Activated CD4-positive, alpha-beta T cell treated with anti-CD3 and anti-CD28 coated beads, Interleukin-2, amount 50 U/mL, for 24 hours (primary cell): Measurements from ENCODE around the gene GAB4.
"Not testable (repeated sequence)": the region's sequence is repeated elsewhere in the genome, so short reads cannot be mapped to it uniquely, and the experiment has no call there.

Source experiments
- DNase-seq, 2 donors: peaks; one replicate each; pipeline ENCODE4 v3.0.0-alpha.2; 2020; ENCODE audit warnings: low read depth in 1 of 2, low spot score in 1 of 2

GAB4 gene

DNA sequence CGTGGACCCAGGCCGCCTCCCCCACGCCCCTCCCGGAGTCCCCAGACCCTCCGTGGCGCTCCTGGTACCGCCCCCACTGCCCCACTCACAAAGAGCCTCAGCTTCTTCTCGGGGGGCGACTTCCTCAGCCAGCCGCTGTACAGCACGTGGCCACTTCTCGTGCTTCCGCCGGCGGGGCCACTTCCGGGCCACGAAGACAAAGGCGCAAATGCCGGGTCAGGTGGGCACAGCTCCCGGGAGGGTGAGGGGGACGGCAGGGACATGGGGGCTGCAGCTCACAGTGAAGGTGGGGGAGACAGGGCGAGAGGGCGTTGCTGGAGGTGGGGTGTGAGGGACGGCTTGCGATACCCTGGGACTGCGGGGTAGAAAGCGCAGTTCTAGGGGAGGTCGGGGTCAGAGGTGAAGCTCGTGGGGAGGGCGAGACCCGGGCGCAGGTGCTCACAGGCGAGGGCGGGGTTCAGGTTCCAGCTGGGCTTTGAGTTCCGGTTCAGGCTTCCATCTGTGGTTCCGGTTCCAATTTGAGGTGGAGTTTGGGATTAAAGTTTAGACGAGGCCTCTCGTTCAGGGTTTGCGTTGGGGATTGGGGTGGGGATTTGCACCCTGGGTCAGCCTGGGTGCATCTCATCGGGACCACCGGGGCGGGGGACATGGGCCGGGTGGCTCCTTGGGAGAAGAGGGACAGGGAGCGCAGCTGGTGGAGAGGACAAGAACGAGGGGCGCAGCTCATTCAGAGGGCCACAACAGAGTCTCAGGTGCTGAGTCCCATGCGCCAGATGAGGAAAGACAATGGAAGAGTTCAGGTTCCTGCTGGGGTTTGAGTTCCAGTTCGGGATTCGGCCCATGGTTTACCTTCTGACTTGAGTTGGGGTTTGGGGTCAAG is at the start of gene GAB4:
Gene GAB4 (minus strand): TSS at position 371 of the 880 bp plus-strand sequence. CDS start 108 bp downstream, at position 263.
- DNase-seq = no peak

- DNase-seq = no peak
Observed at GRCh38 chr22:17056807-17057206, 48.8 kb upstream of the GAB4 start.

- no peak for DNase-seq
Observed at GRCh38 chr22:17056058-17056457, 48.0 kb upstream of the GAB4 start.

GRCh38 chr22:17047656-17048055 is 39.6 kb upstream of the GAB4 start:
- DNase-seq = no peak

GRCh38 chr22:17046566-17047348 is 38.7 kb upstream of the GAB4 start:
- DNase-seq = no peak

GRCh38 chr22:17043521-17043920 is 35.5 kb upstream of the GAB4 start:
- no peak for DNase-seq

DNA sequence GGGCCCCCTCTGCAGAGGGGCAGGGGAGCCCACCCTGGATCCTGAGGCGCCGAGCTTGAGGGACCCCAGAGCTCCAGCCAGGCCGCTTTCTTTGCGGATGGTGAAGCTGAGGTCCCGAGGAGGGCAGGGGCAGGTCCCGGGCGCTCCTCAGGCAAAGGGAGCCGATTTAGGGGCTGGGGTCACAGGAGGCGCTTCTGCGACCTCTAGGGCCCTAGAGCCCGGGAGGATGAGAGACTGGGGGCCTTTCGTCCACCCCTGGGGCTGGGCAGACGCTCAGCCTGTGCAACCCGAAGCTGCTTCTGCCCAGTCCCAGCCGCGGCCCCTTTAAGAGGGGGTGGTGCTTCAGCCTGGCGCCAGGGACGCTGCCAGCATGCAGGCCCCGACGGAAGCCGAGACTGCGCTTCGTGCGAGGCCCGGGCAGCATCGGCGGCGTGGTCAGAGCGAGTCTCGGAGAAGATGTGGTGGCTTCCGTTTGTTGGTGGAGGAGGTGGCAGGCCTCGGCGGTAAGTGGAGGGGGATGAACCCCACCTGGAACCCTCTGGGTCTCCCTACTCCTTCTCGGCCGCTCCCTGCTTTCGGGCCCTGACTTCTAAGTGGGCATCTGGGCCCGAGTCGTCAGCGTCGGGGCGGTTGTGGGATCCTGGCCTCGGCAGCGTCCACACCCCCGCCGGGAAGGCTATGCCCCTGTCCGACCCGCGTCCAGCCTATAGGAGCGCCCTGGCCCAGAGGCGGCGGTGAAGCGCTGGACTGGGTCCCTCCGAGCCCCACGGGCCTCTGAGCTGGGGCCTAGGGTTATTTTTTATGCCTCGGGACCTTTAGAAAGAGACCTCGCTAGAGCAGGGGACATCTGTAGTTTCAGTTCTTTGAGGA is 29.1 kb upstream of the GAB4 start:
- DNase-seq = not testable (repeated sequence)

- not testable (repeated sequence) for DNase-seq
Observed at GRCh38 chr22:17035976-17036841, 28.2 kb upstream of the GAB4 start.

DNA sequence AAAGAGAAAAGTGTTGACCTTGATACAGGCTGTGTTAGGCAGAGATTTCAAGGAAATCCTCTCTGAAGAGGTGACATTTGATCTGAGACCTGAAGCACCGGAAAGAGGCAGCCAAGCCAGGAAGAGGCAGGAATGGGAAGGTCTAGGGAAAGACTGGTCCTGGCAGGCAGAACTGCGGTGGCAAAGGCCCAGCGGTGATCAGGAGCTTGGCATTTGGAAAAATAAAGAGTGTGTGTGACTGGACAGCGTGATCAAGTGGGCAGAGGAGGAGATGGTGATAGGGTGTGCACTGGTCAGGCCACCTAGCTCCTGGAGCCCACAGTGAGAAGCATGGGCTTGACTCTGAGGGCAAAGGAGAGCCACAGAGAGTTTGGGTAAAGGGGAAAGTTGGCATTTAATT is 27.2 kb upstream of the GAB4 start:
- no peak for DNase-seq

GRCh38 chr22:17034532-17034931 is 26.5 kb upstream of the GAB4 start:
- DNase-seq = not testable (repeated sequence)

DNA sequence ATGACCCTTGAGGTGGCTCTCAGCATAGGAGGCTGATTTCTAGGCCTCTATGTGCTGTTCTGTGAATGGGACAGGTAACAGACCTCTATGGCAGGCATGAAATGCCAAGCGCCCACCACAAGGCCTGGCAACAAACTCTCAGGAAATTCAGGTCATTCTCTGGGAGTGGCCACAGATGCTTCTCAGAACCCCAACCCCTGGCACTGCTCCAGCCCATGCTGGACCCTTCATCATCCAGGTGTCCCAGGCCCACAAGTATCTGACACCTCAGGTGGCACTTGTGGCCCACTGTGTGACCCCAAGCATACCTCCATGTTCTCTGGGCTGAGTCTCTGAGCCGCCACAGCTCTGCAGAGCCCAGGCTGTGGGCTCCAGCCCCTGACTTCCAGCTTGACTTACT is 24.3 kb upstream of the GAB4 start:
- DNase-seq = not testable (repeated sequence)

- DNase-seq = not testable (repeated sequence)
Observed at GRCh38 chr22:17024380-17024779, 16.4 kb upstream of the GAB4 start.

DNA sequence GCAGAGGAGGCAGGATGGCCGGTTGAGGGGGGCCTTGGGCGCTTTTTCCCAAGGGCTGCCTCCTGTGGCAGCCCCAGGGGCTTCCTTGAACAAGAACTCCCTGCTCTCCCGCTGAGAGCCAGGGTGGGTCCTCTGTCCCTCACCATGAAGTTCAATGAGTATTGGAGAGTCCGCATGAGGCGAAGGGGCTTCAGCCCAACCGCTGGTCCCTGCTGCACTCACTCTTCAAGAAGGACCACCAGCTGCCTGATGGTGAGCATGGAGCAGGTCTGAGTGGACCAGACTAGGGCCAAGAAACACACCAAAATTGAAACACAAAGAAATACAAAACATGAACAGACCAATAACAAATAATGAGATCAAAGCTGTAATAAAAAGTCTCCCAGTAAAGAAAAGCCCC is 7.5 kb upstream of the GAB4 start:
- DNase-seq = not testable (repeated sequence)

GRCh38 chr22:17014101-17014440 is 6.0 kb upstream of the GAB4 start:
- DNase-seq = not testable (repeated sequence)

DNA sequence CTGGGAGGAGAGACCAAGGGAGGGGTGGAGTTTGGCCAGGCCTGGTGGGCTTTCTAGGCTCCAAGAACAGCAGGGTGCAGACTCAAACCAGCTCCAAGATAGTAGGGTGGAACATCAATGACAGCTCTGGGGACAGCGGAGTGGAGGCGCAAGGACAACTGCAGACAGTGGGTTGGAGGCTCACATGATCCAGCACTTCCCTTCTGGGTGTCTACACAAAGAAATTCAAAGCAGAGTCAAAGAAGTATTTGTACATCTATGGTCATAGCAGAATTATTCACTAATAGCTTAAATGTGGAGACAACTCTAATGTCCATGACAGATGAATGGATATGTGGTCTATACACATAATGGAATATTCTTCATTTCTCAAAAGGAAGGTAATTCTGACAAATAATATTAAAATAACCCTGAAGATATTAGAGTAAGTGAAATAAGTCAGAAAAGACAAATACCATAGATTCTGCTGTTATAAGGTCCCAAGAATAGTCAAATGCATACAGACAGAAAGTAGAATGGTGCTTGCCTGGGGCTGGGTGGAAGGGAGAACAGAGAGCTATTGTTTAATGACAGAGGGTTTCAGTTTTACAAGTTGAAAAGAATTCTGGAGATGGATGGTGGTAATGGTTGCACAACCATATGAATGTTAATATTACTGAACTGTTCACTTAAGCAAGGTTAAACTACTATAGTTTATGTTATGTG is 5.5 kb upstream of the GAB4 start:
- DNase-seq = no peak

DNA sequence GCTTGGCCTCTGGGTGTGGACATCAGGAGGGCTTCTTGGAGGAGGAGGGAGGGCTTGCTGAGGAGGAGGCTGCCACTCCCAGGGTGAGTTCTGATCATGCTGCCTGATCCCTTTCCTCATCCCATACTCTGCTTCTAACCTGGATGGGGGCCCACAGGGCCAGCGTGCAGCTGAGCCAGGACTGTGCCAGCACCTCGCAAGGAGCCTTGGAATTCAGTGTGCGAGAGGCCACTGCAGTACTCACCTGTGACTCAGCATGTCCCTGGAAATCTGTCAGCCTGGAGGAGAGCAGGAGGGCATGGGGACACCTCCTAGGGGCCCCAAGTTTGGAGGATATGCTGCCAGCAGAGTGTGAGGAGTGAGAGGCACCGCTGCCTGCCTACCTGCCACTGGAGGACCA is 4.2 kb upstream of the GAB4 start:
- no peak for DNase-seq

DNA sequence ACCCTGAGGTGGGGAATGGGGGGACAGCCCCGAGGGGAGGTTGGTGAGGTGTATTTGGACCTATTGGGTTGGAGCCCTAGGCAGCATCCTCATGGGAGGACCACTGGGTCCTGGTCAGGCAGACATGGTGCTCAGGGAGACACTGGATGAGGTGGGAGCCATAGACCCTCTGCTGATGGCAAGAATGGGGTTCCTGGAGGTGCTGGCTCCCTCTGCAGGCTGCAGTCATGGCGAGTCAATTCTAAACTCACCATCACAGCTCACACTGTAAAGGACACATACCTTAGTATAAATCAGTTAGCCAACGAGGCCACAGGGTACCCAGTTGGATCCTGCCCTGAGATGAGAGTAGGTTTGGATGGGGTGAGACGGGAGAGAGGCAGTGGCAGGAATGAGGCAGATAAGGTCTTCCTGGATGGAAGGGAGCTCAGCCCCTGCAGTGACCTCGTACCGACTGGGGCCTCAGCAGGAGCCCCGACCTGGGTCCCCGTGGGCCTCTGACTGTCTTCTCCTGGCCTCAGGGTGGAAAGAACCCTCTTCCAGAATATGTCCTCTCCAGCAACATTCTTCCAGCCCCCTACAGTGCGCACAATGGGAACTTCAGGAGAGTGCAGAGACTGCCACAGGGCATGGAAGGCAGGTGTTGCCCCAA is 1.7 kb upstream of the GAB4 start:
- no peak for DNase-seq

DNA sequence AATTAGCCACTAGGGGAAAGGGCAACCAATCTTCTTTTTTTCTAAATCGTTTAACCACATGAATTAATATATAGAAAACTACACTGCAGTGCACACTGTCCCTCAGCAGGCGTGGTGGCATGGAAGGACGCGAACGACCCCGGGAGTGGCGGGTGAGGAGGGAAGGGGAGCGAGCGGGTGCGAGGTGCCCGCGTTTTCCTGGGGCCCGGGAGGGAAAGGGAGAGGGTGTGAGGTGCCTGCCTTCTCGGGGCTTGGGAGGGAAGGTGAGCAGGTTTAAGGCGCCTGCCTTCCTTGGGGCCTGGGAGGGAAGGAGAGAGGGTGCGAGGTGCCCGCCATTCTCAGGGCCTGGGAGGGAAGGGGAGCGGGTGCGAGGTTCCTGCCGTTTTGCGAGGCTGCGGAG is 765 bp downstream of the GAB4 start:
- no peak for DNase-seq

DNA sequence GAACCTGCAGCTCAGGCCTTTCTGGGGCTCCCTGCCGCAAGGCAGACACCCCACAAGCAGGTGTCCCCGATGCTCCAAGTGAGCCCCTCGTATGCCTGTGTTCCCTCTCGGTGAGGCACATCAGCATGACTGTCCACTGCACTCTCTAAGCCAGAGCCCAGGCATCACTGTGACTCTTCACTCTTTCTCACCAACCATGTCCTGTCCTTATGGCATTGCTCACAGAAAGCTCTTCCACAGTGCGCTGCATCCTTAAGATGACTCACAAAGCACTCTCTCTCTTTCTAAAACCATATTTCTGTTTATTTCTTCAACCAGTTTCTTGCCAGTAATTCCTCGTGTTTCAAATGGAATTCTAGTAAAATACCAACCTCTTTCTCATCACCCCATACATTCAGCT is 18.1 kb downstream of the GAB4 start:
- DNase-seq = no peak
